GM12872 (cell line): ENCODE data around the gene PTPRM.

Experiments used
- TF ChIP-seq, protein P1 (sequence below): IDR thresholded peaks from 3 replicates; pipeline ENCODE4 v1.5.1; 2011; ENCODE audit warnings: low read depth, mild to moderate bottlenecking, low read length, moderate library complexity; ENCODE audit not compliant: insufficient read depth

Gene PTPRM

DNA sequence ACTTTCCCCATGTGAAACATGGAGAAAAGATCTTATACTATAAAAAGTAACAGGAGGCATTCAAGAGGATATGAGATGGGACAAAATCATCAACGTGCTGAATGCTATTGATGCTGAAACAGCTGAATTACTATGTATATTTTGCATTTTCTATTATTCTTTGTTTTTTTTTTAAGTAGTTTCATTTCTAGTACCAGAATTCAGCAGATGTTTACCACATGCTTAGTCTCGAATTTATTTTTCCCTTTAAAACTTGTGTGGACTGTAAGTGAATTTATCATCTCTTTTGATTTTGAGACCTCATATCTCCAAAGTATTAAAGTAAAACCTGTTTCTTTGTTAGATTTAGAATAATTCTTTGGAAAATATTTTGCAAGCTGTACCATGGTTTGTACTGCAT, 205.8 kb downstream of the PTPRM start:
- TF ChIP-seq, protein P1, sequence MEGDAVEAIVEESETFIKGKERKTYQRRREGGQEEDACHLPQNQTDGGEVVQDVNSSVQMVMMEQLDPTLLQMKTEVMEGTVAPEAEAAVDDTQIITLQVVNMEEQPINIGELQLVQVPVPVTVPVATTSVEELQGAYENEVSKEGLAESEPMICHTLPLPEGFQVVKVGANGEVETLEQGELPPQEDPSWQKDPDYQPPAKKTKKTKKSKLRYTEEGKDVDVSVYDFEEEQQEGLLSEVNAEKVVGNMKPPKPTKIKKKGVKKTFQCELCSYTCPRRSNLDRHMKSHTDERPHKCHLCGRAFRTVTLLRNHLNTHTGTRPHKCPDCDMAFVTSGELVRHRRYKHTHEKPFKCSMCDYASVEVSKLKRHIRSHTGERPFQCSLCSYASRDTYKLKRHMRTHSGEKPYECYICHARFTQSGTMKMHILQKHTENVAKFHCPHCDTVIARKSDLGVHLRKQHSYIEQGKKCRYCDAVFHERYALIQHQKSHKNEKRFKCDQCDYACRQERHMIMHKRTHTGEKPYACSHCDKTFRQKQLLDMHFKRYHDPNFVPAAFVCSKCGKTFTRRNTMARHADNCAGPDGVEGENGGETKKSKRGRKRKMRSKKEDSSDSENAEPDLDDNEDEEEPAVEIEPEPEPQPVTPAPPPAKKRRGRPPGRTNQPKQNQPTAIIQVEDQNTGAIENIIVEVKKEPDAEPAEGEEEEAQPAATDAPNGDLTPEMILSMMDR: no peak

- TF ChIP-seq, protein P1: no peak
These were observed 208.0 kb downstream of the PTPRM start for GRCh38 chr18:7775128-7775527.

GRCh38 chr18:7775843-7776242, 208.7 kb downstream of the PTPRM start:
- TF ChIP-seq, protein P1: no peak

- TF ChIP-seq, protein P1: no peak
These were observed 211.1 kb downstream of the PTPRM start for GRCh38 chr18:7778181-7778580.

GRCh38 chr18:7779211-7779610, 212.1 kb downstream of the PTPRM start:
- TF ChIP-seq, protein P1: no peak

- TF ChIP-seq, protein P1: no peak
These were observed 217.1 kb downstream of the PTPRM start for GRCh38 chr18:7784171-7784570.

DNA sequence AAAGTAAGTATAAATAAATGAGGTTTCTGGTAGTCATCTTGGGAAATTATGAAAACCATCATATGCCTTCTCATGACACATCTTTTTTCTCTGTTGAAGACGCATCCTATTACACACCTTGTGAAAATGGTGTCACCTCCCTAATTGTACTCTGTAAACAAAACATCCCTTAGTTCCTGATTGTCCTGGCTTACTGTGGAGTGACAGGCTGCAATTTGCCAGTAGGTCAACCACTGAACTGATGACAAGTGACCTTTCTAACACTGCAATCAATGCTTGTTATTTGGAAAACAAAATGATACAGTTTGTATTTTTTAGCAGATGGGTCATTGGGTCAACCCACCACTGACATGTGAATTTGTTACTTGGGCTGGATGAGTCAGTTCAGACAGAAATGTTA, 219.5 kb downstream of the PTPRM start:
- TF ChIP-seq, protein P1: no peak

GRCh38 chr18:7787339-7787738, 220.2 kb downstream of the PTPRM start:
- TF ChIP-seq, protein P1: no peak
